ENCODE data around the gene HTR7.
A peak's percentile ranks its signal among the peaks of the same experiment; 100 is the strongest.
"Not testable (repeated sequence)": the region's sequence is repeated elsewhere in the genome, so short reads cannot be mapped to it uniquely, and the experiment has no call there.

Gene HTR7

DNA sequence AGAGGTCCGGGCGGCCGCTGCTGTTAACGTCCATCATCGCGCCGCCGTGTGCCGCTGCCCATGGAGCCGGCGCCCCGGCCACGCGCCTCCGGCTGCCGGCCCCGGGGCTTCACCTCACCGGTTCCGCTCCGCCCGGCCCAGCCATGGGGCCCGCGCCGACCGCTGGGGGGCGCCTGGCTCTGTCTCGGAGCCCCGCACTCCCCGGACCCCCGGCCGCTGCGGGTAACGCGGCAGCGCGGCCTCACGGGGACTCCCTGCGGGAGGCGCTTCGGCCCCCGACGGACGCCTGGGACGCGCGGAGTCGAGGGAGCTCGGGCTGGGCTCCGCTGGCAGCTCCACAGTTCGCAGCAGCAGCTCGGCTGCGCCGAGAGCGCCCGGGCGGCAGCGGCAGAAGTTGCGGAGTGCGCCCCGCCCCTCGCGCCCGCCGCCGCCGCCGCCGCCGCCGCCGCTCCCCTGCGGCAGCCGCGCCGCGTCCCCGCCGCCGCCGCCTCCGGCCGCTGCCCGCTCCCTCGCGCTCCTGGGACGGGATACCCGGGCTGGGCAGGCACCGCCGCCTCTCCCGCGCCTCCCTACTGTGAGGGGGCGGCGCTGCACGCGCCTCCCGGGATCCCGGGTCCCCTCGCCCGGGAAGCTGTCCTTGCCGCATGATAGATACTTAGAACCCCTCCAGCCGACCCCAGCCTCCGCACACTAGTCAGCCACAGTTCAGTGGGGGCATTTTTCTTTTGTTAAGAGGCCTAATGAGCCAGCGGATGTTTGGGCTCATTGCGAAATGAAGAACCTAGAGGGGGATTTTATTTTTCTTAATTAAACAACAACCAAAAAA is at the start of gene HTR7:
Gene HTR7 (minus strand): TSS at position 405 of the 826 bp plus-strand sequence. CDS start 368 bp downstream, at position 37.
- Mint-ChIP-seq H3K27ac (peak within 1 kb of the TSS; percentile 63), H3K36me3 (no peaks in the 10 kb centered on the region), H3K4me3 (peak within 1 kb of the TSS; percentile 81), H3K4me1 (peaks cover 15% of the 10 kb centered on the region), H3K9me3 (no peaks in the 10 kb centered on the region)
- DNase-seq (ENCODE audit: low spot score in 2 of 2) = peak; percentile 58 to 78
- peak; percentile 84 for ATAC-seq

DNA sequence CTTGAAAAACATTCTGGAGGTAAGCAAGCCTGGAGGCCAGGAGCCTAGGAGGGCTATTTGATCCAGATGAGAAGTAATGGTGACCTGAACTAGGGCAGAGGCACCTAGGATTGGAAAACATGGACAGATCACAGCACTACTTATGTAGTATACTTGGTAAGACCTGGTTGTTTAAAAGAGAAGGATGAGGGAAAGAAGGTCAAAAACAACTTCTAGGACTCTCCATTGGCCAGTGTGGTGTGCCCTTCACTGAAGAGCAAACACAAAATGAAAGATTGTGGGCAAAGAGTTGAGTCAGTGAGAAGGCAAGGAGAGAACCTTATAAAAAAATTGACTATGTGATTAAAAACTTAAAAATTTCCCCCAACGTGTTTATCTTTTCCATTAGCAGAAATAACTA is 48.8 kb upstream of the HTR7 start:
- ATAC-seq (peak; percentile 91), DNase-seq (ENCODE audit: low spot score in 2 of 2) (peak in 1 of 2 donors; percentile 51)
- Mint-ChIP-seq H3K27ac (peak overlapping the region; percentile 62), H3K9me3 (peaks cover 2% of the 10 kb centered on the region), H3K4me1 (peaks cover 20% of the 10 kb centered on the region), H3K4me3 (peak overlapping the region; percentile 39), H3K36me3 (peaks cover 40% of the 10 kb centered on the region)

DNA sequence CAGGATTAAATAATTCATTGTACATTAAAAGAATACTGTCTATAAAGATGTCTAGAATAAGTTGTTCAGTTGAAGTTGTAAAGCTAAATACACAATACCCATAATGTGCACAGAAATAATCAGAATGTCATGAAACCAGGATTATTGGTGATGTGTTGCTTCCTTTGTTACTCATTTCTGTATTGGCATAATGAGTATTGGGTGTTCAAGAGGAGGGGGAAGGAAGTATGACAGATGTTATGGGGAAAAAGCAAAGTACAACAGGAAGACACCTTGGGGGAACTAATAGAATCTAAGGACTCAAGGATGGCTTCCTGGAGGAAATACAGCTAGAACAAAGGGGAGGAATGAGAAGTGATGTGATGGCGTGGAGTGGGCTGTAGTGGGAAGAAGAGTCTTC is 48.1 kb upstream of the HTR7 start:
- ATAC-seq = peak; percentile 86
- no peak for DNase-seq (ENCODE audit: low spot score in 2 of 2)
- H3K36me3 Mint-ChIP-seq = peaks cover 47% of the 10 kb centered on the region
- H3K4me3 Mint-ChIP-seq = peak overlapping the region; percentile 39
- peaks cover 2% of the 10 kb centered on the region for H3K9me3 Mint-ChIP-seq
- H3K27ac Mint-ChIP-seq = peak overlapping the region; percentile 62
- H3K4me1 Mint-ChIP-seq = peaks cover 20% of the 10 kb centered on the region

DNA sequence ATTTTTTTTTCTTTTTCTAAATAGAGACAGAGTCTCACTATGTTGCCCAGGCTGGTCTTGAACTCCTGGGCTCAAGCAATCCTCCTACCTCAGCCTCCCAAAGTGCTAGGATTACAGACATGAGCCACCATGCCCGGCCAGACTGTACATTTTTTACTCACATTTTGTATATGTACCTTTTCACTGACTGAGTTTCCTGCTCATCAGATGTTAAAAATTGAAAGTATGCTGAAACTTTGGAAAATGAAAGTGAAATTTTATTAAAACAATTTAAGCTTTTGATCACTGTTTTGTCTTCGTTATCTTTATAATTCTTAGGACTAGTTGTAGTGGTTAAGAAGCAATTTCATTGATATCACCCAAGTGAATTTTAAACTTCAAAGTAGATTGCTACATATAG is 39.1 kb upstream of the HTR7 start:
- H3K36me3 Mint-ChIP-seq = peaks cover 96% of the 10 kb centered on the region
- not testable (repeated sequence) for H3K27ac Mint-ChIP-seq; H3K9me3 Mint-ChIP-seq; H3K4me3 Mint-ChIP-seq; ATAC-seq; H3K4me1 Mint-ChIP-seq; DNase-seq (ENCODE audit: low spot score in 2 of 2)

DNA sequence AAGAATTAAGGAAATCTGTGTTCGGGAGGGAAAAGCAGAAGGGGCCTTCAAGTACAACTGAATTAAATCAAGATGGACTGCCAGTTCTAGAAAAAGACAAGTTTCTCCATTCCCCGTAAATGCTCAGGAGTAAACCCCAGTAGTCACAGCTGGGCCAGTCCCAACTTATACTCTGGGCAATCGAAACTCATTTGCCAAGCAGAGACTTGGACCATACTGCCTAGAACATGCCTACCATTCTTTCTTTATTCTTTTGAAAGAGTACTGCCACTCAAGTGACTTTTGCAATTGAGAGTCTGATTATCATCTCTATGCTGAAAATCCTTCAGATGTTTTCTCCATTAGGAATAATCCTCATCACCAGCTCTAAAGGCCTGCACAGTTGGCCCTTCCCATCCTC is 35.4 kb upstream of the HTR7 start:
- no peak overlapping the region for H3K27ac Mint-ChIP-seq

DNA sequence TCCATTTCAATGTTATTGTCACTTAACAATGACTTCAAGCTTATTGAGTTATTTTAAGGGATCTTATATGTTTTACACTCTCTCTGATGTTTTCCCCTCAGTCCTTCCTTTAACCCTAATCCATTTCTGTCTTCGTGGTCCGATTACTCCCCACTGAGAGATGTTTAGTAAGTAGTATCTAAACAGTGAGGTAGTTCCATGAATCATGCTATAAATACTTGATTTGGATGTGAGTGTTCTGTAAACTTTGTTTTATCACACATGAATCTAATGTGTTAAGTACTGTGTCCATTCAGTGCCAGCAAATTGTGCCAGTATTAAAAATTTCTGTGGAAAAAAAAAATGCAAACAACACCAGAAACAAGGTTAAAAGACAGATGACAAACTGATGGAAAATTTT is 32.5 kb upstream of the HTR7 start:
- Mint-ChIP-seq H3K4me3 (no peak overlapping the region), H3K9me3 (no peaks in the 10 kb centered on the region), H3K36me3 (peaks cover 99% of the 10 kb centered on the region), H3K27ac (no peak overlapping the region), H3K4me1 (peaks cover 5% of the 10 kb centered on the region)
- DNase-seq (ENCODE audit: low spot score in 2 of 2) (no peak), ATAC-seq (no peak)

More for the DNA sequence above, 35.4 kb upstream of the HTR7 start:
- Mint-ChIP-seq H3K9me3 (no peaks in the 10 kb centered on the region), H3K4me1 (peaks cover 5% of the 10 kb centered on the region), H3K36me3 (peaks cover 99% of the 10 kb centered on the region), H3K4me3 (no peak overlapping the region)
- ATAC-seq (no peak), DNase-seq (ENCODE audit: low spot score in 2 of 2) (no peak)

DNA sequence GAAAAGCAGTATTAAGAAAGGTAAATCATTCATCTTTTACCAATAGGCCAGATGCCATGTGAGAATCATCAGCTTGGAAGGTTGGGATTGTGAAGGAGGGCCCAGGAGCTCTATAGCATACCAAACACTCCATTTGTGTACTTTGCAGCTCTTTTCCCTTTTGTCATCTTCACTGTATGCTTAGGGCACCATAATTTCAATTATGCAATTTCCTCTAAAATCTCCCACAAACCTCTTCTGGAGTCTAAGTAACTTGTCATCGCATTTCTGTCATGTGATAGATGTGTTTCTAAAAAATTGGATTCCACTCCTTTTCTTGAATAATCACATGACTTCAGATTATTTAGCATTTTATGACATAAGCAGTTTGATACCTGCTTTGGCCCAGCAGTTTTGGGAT is 31.8 kb upstream of the HTR7 start:
- Mint-ChIP-seq H3K4me1 (peaks cover 5% of the 10 kb centered on the region), H3K36me3 (peaks cover 99% of the 10 kb centered on the region), H3K27ac (no peak overlapping the region), H3K4me3 (no peak overlapping the region), H3K9me3 (no peaks in the 10 kb centered on the region)
- no peak for DNase-seq (ENCODE audit: low spot score in 2 of 2)
- ATAC-seq = no peak

DNA sequence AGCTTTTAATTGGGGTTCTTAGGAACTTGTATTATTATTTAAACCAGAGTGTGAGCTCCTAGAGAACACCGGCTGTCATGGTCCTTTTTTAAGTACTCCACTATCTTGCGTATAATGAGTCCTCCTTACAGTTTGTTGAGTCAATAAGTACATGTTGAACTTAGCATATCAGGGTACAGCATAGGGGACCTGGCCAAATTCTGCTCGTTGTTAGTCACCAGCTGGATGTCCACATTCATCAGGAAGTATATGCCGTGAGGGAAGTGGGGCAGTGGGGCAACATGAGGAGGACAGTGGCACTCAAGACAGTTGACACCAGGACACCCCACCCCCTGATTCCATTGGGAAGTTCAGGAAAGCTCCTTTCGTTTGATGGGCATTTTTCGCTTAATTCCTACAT is 30.5 kb upstream of the HTR7 start:
- no peaks in the 10 kb centered on the region for H3K9me3 Mint-ChIP-seq
- H3K36me3 Mint-ChIP-seq = peaks cover 99% of the 10 kb centered on the region
- no peak for ATAC-seq
- no peak for DNase-seq (ENCODE audit: low spot score in 2 of 2)
- no peak overlapping the region for H3K4me3 Mint-ChIP-seq
- peaks cover 5% of the 10 kb centered on the region for H3K4me1 Mint-ChIP-seq
- H3K27ac Mint-ChIP-seq = no peak overlapping the region

DNA sequence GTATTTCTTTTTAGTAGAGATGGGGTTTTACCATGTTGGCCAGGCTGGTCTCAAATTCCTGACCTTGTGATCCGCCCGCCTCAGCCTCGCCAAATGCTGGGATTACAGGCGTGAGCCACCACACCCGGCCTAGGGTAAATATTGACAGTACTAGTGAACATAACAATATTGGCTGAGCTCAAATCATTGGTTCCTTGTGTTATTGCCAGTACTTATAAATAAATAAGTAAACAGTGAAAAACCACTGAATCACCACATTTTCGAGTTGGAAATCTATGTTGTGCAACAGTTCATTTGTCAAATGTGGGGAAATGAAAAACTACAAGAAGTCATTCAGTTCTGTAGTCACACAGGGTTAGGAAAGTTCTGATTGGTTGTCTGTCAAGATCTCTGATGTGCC is 29.7 kb upstream of the HTR7 start:
- no peak overlapping the region for H3K4me3 Mint-ChIP-seq
- peaks cover 5% of the 10 kb centered on the region for H3K4me1 Mint-ChIP-seq
- DNase-seq (ENCODE audit: low spot score in 2 of 2) (no peak), ATAC-seq (no peak)
- no peak overlapping the region for H3K27ac Mint-ChIP-seq
- H3K36me3 Mint-ChIP-seq = peaks cover 99% of the 10 kb centered on the region
- H3K9me3 Mint-ChIP-seq = no peaks in the 10 kb centered on the region

DNA sequence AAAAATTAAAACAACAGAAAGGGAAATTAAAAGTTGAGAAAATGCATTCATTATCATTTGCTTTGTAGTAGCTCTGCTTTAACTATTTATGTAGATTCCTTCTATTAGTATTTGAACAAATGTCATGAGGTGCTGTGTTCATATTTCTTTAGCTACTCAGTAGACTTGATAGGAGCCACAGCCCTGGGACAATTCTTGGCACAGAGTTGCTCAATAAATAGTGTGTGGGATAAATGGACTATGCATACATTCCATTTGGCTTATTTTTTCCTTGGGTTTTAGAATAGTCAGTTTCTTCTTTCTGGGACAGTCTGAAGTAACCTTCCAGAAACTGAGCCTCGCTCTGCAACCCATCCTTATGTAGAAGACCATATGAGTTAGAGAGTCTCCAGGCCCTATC is 27.3 kb upstream of the HTR7 start:
- peaks cover 99% of the 10 kb centered on the region for H3K36me3 Mint-ChIP-seq
- DNase-seq (ENCODE audit: low spot score in 2 of 2) (no peak), ATAC-seq (no peak)

DNA sequence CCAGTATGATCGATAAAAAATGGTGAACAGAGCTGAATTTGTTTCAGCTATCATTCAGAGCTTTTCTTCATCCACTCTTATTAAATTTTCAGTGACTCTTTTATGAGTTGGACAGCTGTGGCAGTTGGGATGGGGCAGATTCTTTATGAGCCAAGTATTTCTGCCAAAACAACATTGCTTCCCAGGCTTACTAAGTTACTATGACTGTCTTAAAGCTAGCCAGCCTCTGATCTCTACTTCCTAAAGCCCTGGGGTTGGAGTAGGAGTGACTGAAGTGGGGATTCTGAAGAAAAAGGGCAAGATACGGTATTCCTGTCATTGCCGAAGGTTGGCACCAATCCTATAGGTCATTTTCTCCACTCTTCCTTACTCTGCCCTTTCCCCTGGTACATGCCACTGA is 26.6 kb upstream of the HTR7 start:
- no peak for DNase-seq (ENCODE audit: low spot score in 2 of 2)
- H3K27ac Mint-ChIP-seq = no peak overlapping the region
- H3K4me1 Mint-ChIP-seq = peaks cover 11% of the 10 kb centered on the region
- peaks cover 99% of the 10 kb centered on the region for H3K36me3 Mint-ChIP-seq
- H3K4me3 Mint-ChIP-seq = no peak overlapping the region
- ATAC-seq = no peak
- H3K9me3 Mint-ChIP-seq = no peaks in the 10 kb centered on the region

More for the DNA sequence above, 27.3 kb upstream of the HTR7 start:
- Mint-ChIP-seq H3K27ac (no peak overlapping the region), H3K9me3 (no peaks in the 10 kb centered on the region), H3K4me1 (peaks cover 5% of the 10 kb centered on the region), H3K4me3 (no peak overlapping the region)

DNA sequence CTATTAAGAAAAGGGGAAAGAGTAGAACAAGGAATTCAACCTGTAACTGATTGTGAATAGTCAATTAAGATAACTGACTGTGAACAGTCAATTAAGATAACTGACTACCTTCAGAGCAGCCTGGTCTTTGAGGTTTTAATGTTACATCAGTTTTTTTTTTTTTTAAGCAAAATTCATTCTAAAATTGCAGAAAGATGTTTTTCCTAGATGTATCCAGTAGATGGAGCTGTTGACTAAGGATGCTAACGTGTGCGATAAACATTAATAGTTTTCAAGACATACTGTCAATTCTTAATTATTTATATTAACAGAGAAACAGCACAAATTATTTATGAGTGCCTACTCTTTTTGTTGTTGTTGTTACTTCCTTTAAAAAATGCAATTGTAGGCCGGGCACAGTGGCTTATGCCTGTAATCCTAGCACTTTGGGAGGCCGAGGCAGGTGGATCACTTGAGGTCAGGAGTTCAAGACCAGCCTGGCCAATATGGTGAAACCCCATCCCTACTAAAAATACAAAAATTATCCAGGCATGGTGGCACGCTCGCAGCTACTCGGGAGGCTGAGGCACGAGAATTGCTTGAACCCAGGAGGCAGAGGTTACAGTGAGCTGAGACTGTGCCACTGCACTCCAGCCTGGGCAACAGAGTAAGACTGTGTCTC is 22.4 kb upstream of the HTR7 start:
- not testable (repeated sequence) for H3K9me3 Mint-ChIP-seq; H3K27ac Mint-ChIP-seq; DNase-seq (ENCODE audit: low spot score in 2 of 2); ATAC-seq; H3K4me3 Mint-ChIP-seq
- Mint-ChIP-seq H3K4me1 (peaks cover 22% of the 10 kb centered on the region), H3K36me3 (peaks cover 99% of the 10 kb centered on the region)

DNA sequence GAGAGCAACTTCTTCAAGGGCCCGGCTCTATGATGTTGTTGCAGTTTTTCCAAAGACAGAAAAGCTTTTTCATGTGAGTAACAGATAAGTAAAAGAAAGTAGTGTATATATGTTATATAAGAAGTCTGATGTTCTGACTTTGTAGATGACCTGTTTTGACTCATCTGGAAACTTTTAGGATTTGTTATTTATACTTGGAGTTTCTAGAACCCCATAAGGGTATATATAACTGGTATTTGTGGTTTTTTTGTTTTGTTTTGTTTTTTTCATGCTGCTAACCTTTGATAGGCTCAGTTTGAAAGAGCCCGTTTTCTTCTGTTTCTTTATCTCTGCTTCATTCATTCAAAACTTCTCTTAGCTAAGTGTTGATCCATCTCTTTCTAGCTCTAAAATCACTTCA is 21.2 kb upstream of the HTR7 start:
- H3K27ac Mint-ChIP-seq = no peak overlapping the region
- DNase-seq (ENCODE audit: low spot score in 2 of 2) (no peak), ATAC-seq (peak; percentile 65)
- peaks cover 99% of the 10 kb centered on the region for H3K36me3 Mint-ChIP-seq
- H3K9me3 Mint-ChIP-seq = no peaks in the 10 kb centered on the region
- H3K4me1 Mint-ChIP-seq = peaks cover 26% of the 10 kb centered on the region
- H3K4me3 Mint-ChIP-seq = no peak overlapping the region

DNA sequence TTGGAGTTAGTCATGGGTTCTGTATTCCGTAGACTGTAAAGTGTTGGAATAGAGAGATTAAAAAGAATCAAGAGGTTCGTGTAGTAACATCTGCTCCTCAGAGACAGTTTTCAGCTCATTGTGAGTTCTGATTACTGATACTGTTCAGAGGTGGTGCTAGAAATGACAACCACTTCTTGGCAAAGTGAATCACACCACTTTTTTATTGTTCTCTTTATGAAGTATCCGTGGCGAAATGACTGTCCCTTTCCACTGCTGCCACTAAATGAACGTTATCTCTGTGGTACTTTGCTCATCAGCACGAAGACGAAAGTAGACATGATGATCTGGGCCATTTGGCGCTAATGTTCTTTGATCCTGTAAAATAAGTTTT is 14.8 kb upstream of the HTR7 start:
- peak; percentile 87 for ATAC-seq
- peak overlapping the region; percentile 98 for H3K27ac Mint-ChIP-seq
- H3K9me3 Mint-ChIP-seq = no peaks in the 10 kb centered on the region
- peaks cover 32% of the 10 kb centered on the region for H3K4me1 Mint-ChIP-seq
- DNase-seq (ENCODE audit: low spot score in 2 of 2) = peak; percentile 6 to 63
- H3K4me3 Mint-ChIP-seq = peak overlapping the region; percentile 94
- peaks cover 60% of the 10 kb centered on the region for H3K36me3 Mint-ChIP-seq

DNA sequence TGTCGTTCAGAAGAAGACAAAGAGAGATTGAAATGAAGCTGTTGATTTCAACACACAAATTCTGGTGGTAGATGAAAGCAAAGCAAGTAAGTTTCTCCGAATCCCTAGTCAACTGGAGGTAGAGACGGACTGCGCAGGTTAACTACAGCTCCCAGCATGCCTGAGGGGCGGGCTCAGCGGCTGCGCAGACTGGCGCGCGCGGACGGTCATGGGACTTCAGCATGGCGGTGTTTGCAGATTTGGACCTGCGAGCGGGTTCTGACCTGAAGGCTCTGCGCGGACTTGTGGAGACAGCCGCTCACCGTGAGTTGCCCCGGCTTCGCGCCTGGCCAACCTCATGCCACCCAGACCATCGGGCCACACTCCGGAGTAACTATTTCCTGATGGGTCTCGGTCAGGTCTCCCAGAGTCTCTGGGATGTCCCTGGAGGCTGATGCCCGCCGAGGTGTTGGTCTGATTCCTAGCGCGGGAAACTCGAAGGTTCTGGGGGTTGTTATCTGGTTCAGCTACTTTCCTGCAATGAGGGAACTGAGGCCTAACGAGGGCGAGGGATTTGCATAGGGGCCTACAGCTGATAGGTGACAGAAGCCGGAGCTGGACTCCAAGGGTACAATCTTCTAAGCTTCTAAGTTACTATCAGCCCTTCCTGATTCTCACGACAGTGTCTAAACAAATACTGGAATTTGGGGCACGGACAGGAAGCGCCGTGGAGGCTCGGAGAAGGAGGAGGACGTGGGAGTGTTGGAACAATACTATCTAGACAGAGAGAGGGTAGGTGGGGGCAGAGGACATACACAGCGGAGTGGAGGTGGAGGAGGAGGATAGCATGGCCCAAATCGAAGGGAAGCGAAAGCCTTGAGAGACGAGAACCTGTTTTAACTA is 14.2 kb upstream of the HTR7 start, which contains the start of gene RPP30:
Gene RPP30 (plus strand): TSS at position 209 of the 882 bp plus-strand sequence. CDS start 13 bp downstream, at position 222.
- Mint-ChIP-seq H3K4me3 (peak within 1 kb of the TSS; percentile 94), H3K4me1 (peaks cover 32% of the 10 kb centered on the region), H3K27ac (peak within 1 kb of the TSS; percentile 98), H3K9me3 (no peaks in the 10 kb centered on the region), H3K36me3 (peaks cover 53% of the 10 kb centered on the region)
- DNase-seq (ENCODE audit: low spot score in 2 of 2) = peak; percentile 72 to 88
- ATAC-seq = peak; percentile 90
